Fibroblast of the aortic adventitia (primary cell): Measurements from ENCODE around the gene ILK. TPM values are rescaled to one million over a fixed set of nuclear protein-coding genes. Genes with fewer than 3 reads are reported as not detected.

Experiments
- DNase-seq: peaks from one replicate; pipeline ENCODE4 v3.0.0-alpha.2; 2010; ENCODE audit warnings: low read depth
- H3K4me3 ChIP-seq: 2 replicates; pipeline ENCODE4 v1.5.1; 2011; ENCODE audit warnings: low read depth, mild to moderate bottlenecking, control low read depth, low read length, moderate library complexity
- CTCF ChIP-seq: IDR thresholded peaks from 2 replicates; pipeline ENCODE4 v1.5.1; 2011; ENCODE audit warnings: mild to moderate bottlenecking, low read length, control low read depth, inconsistent platforms; ENCODE audit not compliant: insufficient read depth
- total RNA-seq: library from RNA; depleted of rRNA; stranded (reverse); fragments of >200 nt; gene quantifications from 2 replicates; pipeline ENCODE4 v1.2.3, GENCODE V29; 2012; ENCODE audit warnings: low replicate concordance

ILK gene
- total RNA-seq, 1 donor = 145 TPM

DNA sequence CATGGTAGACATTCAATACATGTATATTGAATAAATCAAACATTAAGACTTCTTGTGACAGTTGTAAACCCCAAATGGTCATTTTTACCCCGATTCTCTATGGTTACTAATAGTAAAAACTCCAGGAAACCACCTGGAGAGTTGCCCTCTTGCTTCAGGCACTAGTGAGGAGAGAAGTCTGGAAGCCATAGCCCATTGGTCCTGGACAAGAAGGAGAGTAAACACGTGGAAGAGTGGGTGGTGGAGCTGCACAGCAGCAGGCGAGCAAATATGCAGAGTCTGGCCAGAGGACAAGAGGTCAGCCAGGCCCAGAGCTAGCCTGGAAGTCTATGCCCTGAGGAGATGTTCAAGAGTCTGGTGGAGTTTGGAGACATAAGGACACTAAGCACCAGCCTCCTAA is 34.3 kb downstream of the ILK start:
- TF ChIP-seq CTCF = no peak
- peak; percentile 91 for DNase-seq
- no peak overlapping the region for H3K4me3 ChIP-seq

DNA sequence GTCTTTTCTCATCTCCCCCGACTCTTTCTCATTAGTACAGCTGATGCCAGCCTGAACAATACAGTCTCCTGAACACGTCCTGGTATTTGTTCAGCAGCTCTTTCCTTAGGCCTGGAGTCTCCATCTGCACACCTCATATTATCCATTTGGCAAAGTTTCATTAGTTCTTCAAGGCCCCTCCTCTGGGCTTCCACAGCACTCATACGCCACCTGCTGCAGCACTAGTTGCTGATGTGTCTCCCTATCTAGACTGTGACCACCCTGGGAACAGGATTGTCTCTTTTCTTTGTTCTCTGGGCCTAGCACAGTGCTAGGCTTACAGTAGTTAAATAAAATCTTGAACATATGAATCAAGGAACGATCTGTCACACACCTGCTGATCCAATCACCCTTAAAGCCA is 34.9 kb downstream of the ILK start:
- TF ChIP-seq CTCF = no peak
- peak; percentile 17 for DNase-seq
- H3K4me3 ChIP-seq = no peak overlapping the region

GRCh38 chr11:6640036-6640984 is 36.7 kb downstream of the ILK start:
- no peak for DNase-seq
- H3K4me3 ChIP-seq = no peak overlapping the region
- no peak for TF ChIP-seq CTCF

- no peak for TF ChIP-seq CTCF
- DNase-seq = no peak
- H3K4me3 ChIP-seq = no peak overlapping the region
Observed at GRCh38 chr11:6640985-6641701, 37.6 kb downstream of the ILK start.

GRCh38 chr11:6642957-6643356 is 39.4 kb downstream of the ILK start:
- DNase-seq = no peak
- no peak overlapping the region for H3K4me3 ChIP-seq
- TF ChIP-seq CTCF = no peak

- peak overlapping the region; percentile 20 for H3K4me3 ChIP-seq
- TF ChIP-seq CTCF = no peak
- peak; percentile 74 for DNase-seq
Observed at GRCh38 chr11:6646071-6646470, 42.5 kb downstream of the ILK start.
